HG03066 (cell line): ENCODE results near the gene CAPN7.
"Not testable (repeated sequence)": the region's sequence is repeated elsewhere in the genome, so short reads cannot be mapped to it uniquely, and the experiment has no call there.

ENCODE experiments used
- ATAC-seq: cut with Tn5 transposase; IDR thresholded peaks from one replicate; pipeline ENCODE4 v1.9.1; 2021; ENCODE audit warnings: low read depth; ENCODE audit not compliant: unreplicated experiment

CAPN7 gene

GRCh38 chr3:15205934-15206661 lies at the start of gene CAPN7:
Gene CAPN7, plus strand, starts transcription at chr3:15206246. Its CDS starts 250 bp downstream, at chr3:15206496.
- ATAC-seq, result peak; percentile 82

GRCh38 chr3:15157441-15157840 lies 48.6 kb upstream of the CAPN7 start:
- no peak for ATAC-seq

GRCh38 chr3:15159501-15160136 lies 46.4 kb upstream of the CAPN7 start:
- ATAC-seq, result no peak

- no peak for ATAC-seq
Measured at GRCh38 chr3:15160662-15161061, 45.4 kb upstream of the CAPN7 start.

GRCh38 chr3:15161133-15161532 lies 44.9 kb upstream of the CAPN7 start:
- ATAC-seq, result no peak

DNA sequence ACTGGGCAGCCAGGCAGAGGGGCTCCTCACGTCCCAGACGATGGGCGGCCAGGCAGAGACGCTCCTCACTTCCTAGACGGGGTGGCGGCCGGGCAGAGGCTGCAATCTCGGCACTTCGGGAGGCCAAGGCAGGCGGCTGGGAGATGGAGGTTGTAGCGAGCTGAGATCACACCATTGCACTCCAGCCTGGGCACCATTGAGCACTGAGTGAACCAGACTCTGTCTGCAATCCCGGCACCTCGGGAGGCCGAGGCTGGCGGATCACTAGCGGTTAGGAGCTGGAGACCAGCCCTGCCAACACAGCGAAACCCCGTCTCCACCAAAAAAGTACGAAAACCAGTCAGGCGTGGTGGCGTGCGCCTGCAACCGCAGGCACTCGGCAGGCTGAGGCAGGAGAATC lies 42.4 kb upstream of the CAPN7 start:
- not testable (repeated sequence) for ATAC-seq

- ATAC-seq, result no peak
Measured at GRCh38 chr3:15164340-15164739, 41.7 kb upstream of the CAPN7 start.

GRCh38 chr3:15165061-15165460 lies 41.0 kb upstream of the CAPN7 start:
- no peak for ATAC-seq

- ATAC-seq, result not testable (repeated sequence)
Measured at GRCh38 chr3:15166391-15166790, 39.7 kb upstream of the CAPN7 start.

GRCh38 chr3:15171096-15171495 lies 35.0 kb upstream of the CAPN7 start:
- no peak for ATAC-seq

- no peak for ATAC-seq
Measured at GRCh38 chr3:15172806-15173205, 33.2 kb upstream of the CAPN7 start.

- no peak for ATAC-seq
Measured at GRCh38 chr3:15174953-15175352, 31.1 kb upstream of the CAPN7 start.

- no peak for ATAC-seq
Measured at GRCh38 chr3:15175605-15176004, 30.4 kb upstream of the CAPN7 start.

DNA sequence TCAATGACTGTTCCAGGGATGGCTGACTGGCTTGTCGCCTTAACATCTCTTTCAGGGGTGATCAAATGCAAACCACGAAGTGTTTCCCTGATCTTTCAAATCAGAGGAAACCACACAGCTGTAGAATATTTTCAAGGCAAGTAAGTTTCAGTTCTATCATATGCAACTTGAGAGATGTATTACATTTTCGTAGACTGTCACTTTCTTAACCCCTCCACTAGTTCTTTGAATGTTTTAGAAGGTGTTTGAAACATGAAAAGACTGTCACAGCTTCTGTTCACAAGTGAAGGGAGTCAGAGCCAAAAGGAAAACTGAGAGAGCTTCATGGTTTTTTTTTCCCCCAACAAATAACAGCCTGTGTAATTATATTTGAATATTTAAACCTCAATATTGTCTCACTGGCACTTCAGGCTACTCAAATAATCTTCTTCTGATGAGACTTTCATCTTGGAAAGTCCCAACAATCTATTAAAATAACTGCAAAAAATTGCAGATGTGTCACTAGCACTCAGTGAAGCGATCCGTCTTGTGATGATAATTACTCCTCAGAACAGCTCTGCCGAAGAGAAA lies 25.9 kb upstream of the CAPN7 start:
- peak; percentile 61 for ATAC-seq

DNA sequence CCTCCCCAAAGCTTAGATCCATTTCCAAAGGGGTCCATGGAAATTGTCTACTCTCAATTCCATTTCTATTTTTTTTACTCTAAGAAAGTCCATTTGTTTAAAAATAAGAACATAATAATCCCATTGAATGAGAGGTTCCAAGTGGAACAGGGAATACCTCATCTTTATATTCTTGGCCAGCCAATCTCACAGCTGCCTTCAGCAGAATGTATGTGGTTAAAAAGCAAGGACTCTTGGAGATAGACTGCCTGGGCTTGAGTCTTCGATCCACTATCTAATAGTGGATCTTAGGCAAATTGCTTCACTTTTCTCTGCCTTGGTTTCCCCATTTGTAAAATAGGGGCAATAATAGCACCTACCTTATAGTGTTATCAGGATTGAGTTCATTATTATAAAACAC lies 24.5 kb upstream of the CAPN7 start:
- ATAC-seq, result no peak

DNA sequence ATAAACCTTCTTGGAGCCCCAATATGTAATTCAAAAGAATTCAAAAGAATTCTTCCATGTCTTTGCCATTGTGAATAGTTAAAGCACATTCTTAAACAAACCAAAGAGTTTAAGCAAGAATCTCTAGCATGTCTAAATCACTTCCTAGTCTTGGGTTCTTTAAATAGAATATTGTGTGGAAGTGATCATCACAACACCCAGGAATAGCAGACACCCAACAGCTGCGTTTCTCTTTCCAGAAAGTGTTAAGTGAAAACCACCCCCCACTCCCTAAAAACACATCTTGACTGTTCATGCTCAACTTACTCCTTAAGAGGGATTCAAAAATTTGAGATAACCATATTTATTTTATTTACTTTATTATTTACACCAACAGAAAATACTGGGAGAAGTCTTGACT lies 24.1 kb upstream of the CAPN7 start:
- no peak for ATAC-seq

GRCh38 chr3:15183011-15183410 lies 23.0 kb upstream of the CAPN7 start:
- ATAC-seq, result no peak

DNA sequence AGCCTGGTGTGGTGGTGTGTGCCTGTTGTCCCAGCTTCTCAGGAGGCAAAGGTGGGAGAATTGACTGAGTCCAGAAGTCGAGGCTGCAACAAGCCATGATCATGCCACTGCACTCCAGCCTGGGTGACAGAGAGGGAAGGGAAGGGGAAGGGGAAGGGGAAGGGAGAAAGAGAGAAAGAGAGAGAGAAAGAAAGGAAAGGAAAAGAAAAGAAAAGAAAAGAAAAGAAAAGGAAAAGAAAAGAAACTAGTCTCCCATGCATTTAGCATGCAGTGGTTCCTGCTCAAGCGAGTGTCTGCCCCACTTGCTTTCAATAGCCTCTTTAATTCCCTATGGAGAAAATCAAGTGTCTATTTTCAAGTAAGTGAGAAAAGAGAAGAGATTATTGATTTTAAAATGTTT lies 20.6 kb upstream of the CAPN7 start:
- no peak for ATAC-seq

- ATAC-seq, result no peak
Measured at GRCh38 chr3:15186101-15186476, 20.0 kb upstream of the CAPN7 start.

DNA sequence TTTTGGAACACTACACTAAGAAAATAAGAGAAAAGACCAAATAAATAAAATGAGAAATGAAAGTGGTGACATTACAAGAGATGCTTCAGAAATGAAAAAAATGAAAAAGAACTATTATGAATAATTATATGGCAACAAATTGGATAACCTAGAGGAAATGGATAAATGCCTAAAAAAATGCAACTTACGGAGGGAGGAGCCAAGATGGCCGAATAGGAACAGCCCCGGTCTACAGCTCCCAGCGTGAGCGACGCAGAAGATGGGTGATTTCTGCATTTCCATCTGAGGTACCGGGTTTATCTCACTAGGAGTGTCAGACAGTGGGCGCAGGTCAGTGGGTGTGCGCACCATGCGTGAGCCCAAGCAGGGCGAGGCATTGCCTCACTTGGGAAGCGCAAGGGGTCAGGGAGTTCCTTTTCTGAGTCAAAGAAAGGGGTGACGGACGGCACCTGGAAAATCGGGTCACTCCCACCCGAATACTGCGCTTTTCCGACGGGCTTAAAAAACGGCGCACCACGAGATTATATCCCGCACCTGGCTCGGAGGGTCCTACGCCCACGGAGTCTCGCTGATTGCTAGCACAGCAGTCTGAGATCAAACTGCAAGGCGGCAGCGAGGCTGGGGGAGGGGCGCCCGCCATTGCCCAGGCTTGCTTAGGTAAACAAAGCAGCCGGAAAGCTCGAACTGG lies 19.4 kb upstream of the CAPN7 start:
- ATAC-seq, result not testable (repeated sequence)

GRCh38 chr3:15197340-15198029 lies 8.6 kb upstream of the CAPN7 start:
- no peak for ATAC-seq
